Bronchial epithelial cell (primary cell): Measurements from ENCODE around the gene UCKL1. TPM values are rescaled to one million over a fixed set of nuclear protein-coding genes. Genes with fewer than 3 reads are reported as not detected.

Experiments
- DNase-seq: peaks from one replicate; pipeline ENCODE4 v3.0.0-alpha.2; 2010; ENCODE audit warnings: low read depth
- FAIRE-seq: peaks from 2 replicates; lab custom pipeline; 2011; peaks lifted over from hg19 to GRCh38; lab: Jason Lieb, UNC
- H3K27me3 ChIP-seq: 2 replicates; pipeline ENCODE4 v1.5.1; 2011; ENCODE audit warnings: low read length; ENCODE audit not compliant: control insufficient read depth, insufficient read depth
- H3K36me3 ChIP-seq: 2 replicates; pipeline ENCODE4 v1.5.1; 2011; ENCODE audit warnings: low read length; ENCODE audit not compliant: control insufficient read depth, insufficient read depth
- H3K4me3 ChIP-seq: 2 replicates; pipeline ENCODE4 v1.5.1; 2011; ENCODE audit warnings: mild to moderate bottlenecking, low read depth, low read length, control low read depth
- total RNA-seq: library from RNA; depleted of rRNA; stranded (reverse); fragments of >200 nt; gene quantifications from 2 replicates; pipeline ENCODE4 v1.2.1, GENCODE V29; 2014
- TF ChIP-seq, protein P1 (sequence below): IDR thresholded peaks from 2 replicates; pipeline ENCODE4 v1.5.1; 2011; ENCODE audit warnings: mild to moderate bottlenecking, moderate library complexity, low read length, control low read depth, inconsistent platforms; ENCODE audit not compliant: insufficient read depth, severe bottlenecking

Gene UCKL1
- total RNA-seq, 1 donor from 2014 or later = 19.0 TPM

DNA sequence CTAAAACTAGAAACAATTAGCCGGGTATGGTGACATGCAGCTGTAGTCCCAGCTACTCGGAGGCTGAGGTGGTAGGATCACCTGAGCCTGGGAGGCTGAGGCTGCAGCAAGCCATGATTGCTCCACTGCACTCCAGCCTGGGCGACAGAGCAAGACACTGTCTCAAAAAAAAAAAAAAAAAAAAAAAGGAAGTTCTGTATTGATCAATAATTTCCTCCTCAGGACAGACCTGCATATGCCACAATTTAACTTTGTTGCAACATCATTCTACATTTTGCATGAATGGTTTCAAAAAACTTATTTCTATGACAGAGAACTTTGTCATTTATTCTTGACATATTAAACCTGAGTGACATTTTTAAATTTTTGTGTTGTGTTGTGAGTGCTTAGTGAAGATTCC is 55.8 kb downstream of the UCKL1 start:
- Histone ChIP-seq H3K36me3 (peaks cover 11% of the 10 kb centered on the region), H3K27me3 (no peaks in the 10 kb centered on the region), H3K4me3 (no peak overlapping the region)
- FAIRE-seq (no peak), DNase-seq (no peak)
- TF ChIP-seq, protein P1, sequence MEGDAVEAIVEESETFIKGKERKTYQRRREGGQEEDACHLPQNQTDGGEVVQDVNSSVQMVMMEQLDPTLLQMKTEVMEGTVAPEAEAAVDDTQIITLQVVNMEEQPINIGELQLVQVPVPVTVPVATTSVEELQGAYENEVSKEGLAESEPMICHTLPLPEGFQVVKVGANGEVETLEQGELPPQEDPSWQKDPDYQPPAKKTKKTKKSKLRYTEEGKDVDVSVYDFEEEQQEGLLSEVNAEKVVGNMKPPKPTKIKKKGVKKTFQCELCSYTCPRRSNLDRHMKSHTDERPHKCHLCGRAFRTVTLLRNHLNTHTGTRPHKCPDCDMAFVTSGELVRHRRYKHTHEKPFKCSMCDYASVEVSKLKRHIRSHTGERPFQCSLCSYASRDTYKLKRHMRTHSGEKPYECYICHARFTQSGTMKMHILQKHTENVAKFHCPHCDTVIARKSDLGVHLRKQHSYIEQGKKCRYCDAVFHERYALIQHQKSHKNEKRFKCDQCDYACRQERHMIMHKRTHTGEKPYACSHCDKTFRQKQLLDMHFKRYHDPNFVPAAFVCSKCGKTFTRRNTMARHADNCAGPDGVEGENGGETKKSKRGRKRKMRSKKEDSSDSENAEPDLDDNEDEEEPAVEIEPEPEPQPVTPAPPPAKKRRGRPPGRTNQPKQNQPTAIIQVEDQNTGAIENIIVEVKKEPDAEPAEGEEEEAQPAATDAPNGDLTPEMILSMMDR = no peak

- FAIRE-seq (no peak), DNase-seq (no peak)
- TF ChIP-seq, protein P1 = no peak
- Histone ChIP-seq H3K4me3 (no peak overlapping the region), H3K27me3 (no peaks in the 10 kb centered on the region), H3K36me3 (peaks cover 11% of the 10 kb centered on the region)
Observed at GRCh38 chr20:63898882-63899558, 57.2 kb downstream of the UCKL1 start.

- Histone ChIP-seq H3K4me3 (no peak overlapping the region), H3K36me3 (peaks cover 11% of the 10 kb centered on the region), H3K27me3 (no peaks in the 10 kb centered on the region)
- FAIRE-seq (no peak), DNase-seq (no peak)
- TF ChIP-seq, protein P1 = no peak
Observed at GRCh38 chr20:63897978-63898561, 58.1 kb downstream of the UCKL1 start.

GRCh38 chr20:63896264-63897105 is 59.7 kb downstream of the UCKL1 start:
- Histone ChIP-seq H3K27me3 (no peaks in the 10 kb centered on the region), H3K36me3 (peaks cover 14% of the 10 kb centered on the region), H3K4me3 (peak overlapping the region; percentile 58)
- TF ChIP-seq, protein P1 = no peak
- DNase-seq = peak; percentile 31
- FAIRE-seq = no peak

DNA sequence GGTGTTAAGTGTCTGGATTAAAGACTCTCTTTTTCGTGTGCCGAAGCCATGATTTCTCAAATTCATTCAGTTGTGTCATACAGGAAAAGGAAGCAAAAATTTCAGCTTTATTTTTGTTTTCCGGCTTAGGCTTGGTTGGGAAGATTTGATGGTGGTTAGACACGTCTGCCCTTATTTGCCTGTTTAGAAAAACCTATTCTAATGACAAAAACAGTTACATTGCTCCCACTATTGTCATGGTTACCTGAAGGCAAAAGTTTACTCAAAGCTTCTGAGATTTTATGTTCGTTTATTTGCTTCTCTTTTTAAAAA is 60.3 kb downstream of the UCKL1 start:
- Histone ChIP-seq H3K4me3 (peak overlapping the region; percentile 58), H3K36me3 (peaks cover 17% of the 10 kb centered on the region), H3K27me3 (no peaks in the 10 kb centered on the region)
- TF ChIP-seq, protein P1 = no peak
- peak; percentile 79 for DNase-seq
- no peak for FAIRE-seq
